SK-N-MC (cell line): Measurements from ENCODE around the gene BTG2.

Experiments
- EZH2 ChIP-seq: fragments of 200-600 bp; sonication (generic); IDR thresholded peaks from one replicate; pipeline ENCODE4 v1.6.1; 2017; ENCODE audit warnings: antibody characterized with exemption
- POLR2AphosphoS5 ChIP-seq: IDR thresholded peaks from 2 replicates; pipeline ENCODE4 v1.6.1; 2012; ENCODE audit warnings: mild to moderate bottlenecking, low read depth, low read length, borderline replicate concordance

DNA sequence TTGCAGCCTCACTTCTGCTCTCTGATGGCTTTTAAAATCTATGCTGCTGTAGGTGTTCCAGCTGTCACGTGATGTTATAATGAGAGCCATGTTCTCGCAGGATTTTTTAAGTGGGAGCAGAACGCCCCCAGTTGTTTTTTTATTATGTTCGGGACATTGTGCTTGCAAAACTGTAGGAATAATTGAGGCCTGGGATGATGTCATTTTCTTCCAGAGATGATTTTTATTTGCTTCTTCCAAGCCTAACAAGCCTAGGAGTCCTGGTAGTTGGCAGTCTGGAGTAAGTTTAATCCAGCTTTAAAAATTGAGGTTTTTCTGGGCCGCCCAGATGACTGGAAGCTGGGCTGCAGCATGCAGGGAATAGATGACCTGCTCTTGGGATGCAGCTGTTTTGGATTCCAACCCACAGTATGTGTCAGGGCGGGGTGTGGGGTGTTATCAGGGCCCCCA, 41.2 kb upstream of the BTG2 start:
- TF ChIP-seq POLR2AphosphoS5 (no peak), EZH2 (no peak)
